HepG2 (cell line): ENCODE results near the gene IQGAP3. TPM values are rescaled to one million over a fixed set of nuclear protein-coding genes. Genes with fewer than 3 reads are reported as not detected.

Experiments used
- ATRX ChIP-seq: sonication (generic); formaldehyde crosslinking; IDR thresholded peaks from 2 replicates; pipeline ENCODE4 v1.4.0; 2020; ENCODE audit warnings: missing genetic modification reagents, borderline replicate concordance
- FOXA3 ChIP-seq: IDR thresholded peaks from 2 replicates; pipeline ENCODE4 v1.6.1; 2016; ENCODE audit warnings: missing genetic modification reagents, missing compliant biosample characterization
- JUN ChIP-seq: sonication (generic); formaldehyde crosslinking; IDR thresholded peaks from 2 replicates; pipeline ENCODE4 v1.4.0; 2020; ENCODE audit warnings: mild to moderate bottlenecking, missing genetic modification reagents
- KMT2A ChIP-seq: sonication (generic); formaldehyde crosslinking; IDR thresholded peaks from 2 replicates; pipeline ENCODE4 v1.4.0; 2020; ENCODE audit warnings: missing genetic modification reagents
- LCORL ChIP-seq, 2 experiments: fragments of 450-650 bp in 1 of 2; sonication (generic) in 1 of 2; formaldehyde crosslinking in 1 of 2; IDR thresholded peaks; 2 replicates each; pipeline versions ENCODE4 v1.5.0 to v1.6.1; 2017 to 2020; ENCODE audit warnings: antibody characterized with exemption in 1 of 2, missing genetic modification reagents in 1 of 2
- MNT ChIP-seq: fragments of 450-650 bp; IDR thresholded peaks from 2 replicates; pipeline ENCODE4 v1.6.1; 2016
- REST ChIP-seq, 2 experiments: IDR thresholded peaks; 2 replicates each; pipeline ENCODE4 v1.6.1; 2011 to 2012; ENCODE audit warnings: low read length in 2 of 2, borderline replicate concordance in 1 of 2, low read depth in 1 of 2, mild to moderate bottlenecking in 1 of 2, moderate library complexity in 1 of 2
- RXRA ChIP-seq: sonication (generic); formaldehyde crosslinking; IDR thresholded peaks from 2 replicates; pipeline ENCODE4 v1.5.1; 2020; ENCODE audit warnings: missing genetic modification reagents
- TFDP1 ChIP-seq: IDR thresholded peaks from 2 replicates; pipeline ENCODE4 v1.6.1; 2016; ENCODE audit warnings: missing compliant biosample characterization, missing genetic modification reagents, borderline replicate concordance
- TFDP2 ChIP-seq: sonication (generic); formaldehyde crosslinking; IDR thresholded peaks from 2 replicates; pipeline ENCODE4 v1.4.0; 2020; ENCODE audit warnings: missing genetic modification reagents
- TIGD3 ChIP-seq: sonication (generic); formaldehyde crosslinking; IDR thresholded peaks from 2 replicates; pipeline ENCODE4 v1.5.1; 2020; ENCODE audit warnings: mild to moderate bottlenecking, missing genetic modification reagents, borderline replicate concordance
- UBTF ChIP-seq: sonication (generic); formaldehyde crosslinking; IDR thresholded peaks from 2 replicates; pipeline ENCODE4 v1.4.0; 2020; ENCODE audit warnings: mild to moderate bottlenecking, missing genetic modification reagents
- XBP1 ChIP-seq: sonication (generic); formaldehyde crosslinking; IDR thresholded peaks from 2 replicates; pipeline ENCODE4 v1.5.0; 2020; ENCODE audit warnings: missing genetic modification reagents
- ZNF343 ChIP-seq: sonication (generic); formaldehyde crosslinking; IDR thresholded peaks from 2 replicates; pipeline ENCODE4 v1.4.0; 2020; ENCODE audit warnings: mild to moderate bottlenecking, missing genetic modification reagents
- ZNF567 ChIP-seq: sonication (generic); formaldehyde crosslinking; IDR thresholded peaks from 2 replicates; pipeline ENCODE4 v1.8.1; 2023; ENCODE audit warnings: mild to moderate bottlenecking, missing genetic modification reagents, borderline replicate concordance
- ZNF670 ChIP-seq: sonication (generic); formaldehyde crosslinking; IDR thresholded peaks from 2 replicates; pipeline ENCODE4 v1.8.0; 2022; ENCODE audit warnings: mild to moderate bottlenecking, missing genetic modification reagents, borderline replicate concordance
- polyA plus RNA-seq, 8 experiments: library from polyadenylated mRNA; depleted of rRNA in 3 of 8; stranded (reverse) in 7 of 8; unstranded in 1 of 8; fragments of >200 nt; fragmentation: Illumina TruSeq in 4 of 8; extraction: Trizol in 4 of 8; gene quantifications; 2 replicates each; pipeline versions ENCODE4 v1.2.1 to v1.2.3, GENCODE V29; 2011 to 2016; ENCODE audit warnings: low read depth in 4 of 8, missing spikeins in 1 of 8, mixed read lengths in 1 of 8; ENCODE audit not compliant: insufficient read depth in 1 of 8
- total RNA-seq, 5 experiments: library from RNA; depleted of rRNA; stranded (reverse); fragments of >200 nt; fragmentation: Illumina TruSeq; extraction: Trizol; gene quantifications; 2 replicates each; pipeline ENCODE4 v1.2.3, GENCODE V29; 2016; ENCODE audit warnings: low read depth in 1 of 5

Gene IQGAP3
- total and polyA plus RNA-seq, 2 of the 13 experiments (the other 11 are each of a cell fraction or from before 2014, with no cell fraction given), result 13.5 to 14.1 TPM

- 0 out of 2 replicates have a peak, but pooled peaks have one; percentile 22 for TF ChIP-seq TIGD3 (CRISPR knock-in tag)
- TF ChIP-seq UBTF (CRISPR knock-in tag), result peak; percentile 47; the same call in 1 of the 2 replicates
- TF ChIP-seq FOXA3 (CRISPR knock-in tag), result 0 out of 2 replicates have a peak, but pooled peaks have one; percentile 5
- peak; percentile 53; the same call in 1 of the 2 replicates for TF ChIP-seq RXRA
- peak; percentile 57 for TF ChIP-seq TFDP2 (CRISPR knock-in tag)
- peak; percentile 72; the same call in 1 of the 2 replicates for TF ChIP-seq ZNF670 (CRISPR knock-in tag)
- TF ChIP-seq TFDP1, result peak; percentile 96
- TF ChIP-seq ATRX (CRISPR knock-in tag), result no peak
- TF ChIP-seq ZNF567 (CRISPR knock-in tag), result no peak
- TF ChIP-seq KMT2A (CRISPR knock-in tag), result 0 out of 2 replicates have a peak, but pooled peaks have one; percentile 20
- TF ChIP-seq XBP1 (CRISPR knock-in tag), result no peak
- TF ChIP-seq JUN (CRISPR knock-in tag), result no peak
- no peak for TF ChIP-seq LCORL (IDR thresholded peaks at IDR 0.05)
- peak; percentile 77 for TF ChIP-seq LCORL (CRISPR knock-in tag; IDR thresholded peaks at IDR 0.05)
- TF ChIP-seq ZNF343 (CRISPR knock-in tag), result no peak
- TF ChIP-seq MNT, result peak; percentile 47; the same call in 1 of the 2 replicates
- TF ChIP-seq REST (IDR thresholded peaks at IDR 0.05; ENCODE audit: borderline replicate concordance in 1 of 2, low read depth in 1 of 2, low read length in 2 of 2), result no peak
Measured at GRCh38 chr1:156504821-156505678, 67.3 kb downstream of the IQGAP3 start (continued).
